ENCODE results near the gene CFAP99. TPM values are rescaled to one million over a fixed set of nuclear protein-coding genes. Genes with fewer than 3 reads are reported as not detected.
A peak's percentile ranks its signal among the peaks of the same experiment; 100 is the strongest.

CFAP99 gene
- total and polyA plus RNA-seq, 8 donors = 0.41 to 2.6 (median 1.4) TPM

GRCh38 chr4:2438822-2439718, 20.3 kb downstream of the CFAP99 start:
- H3K9me3 ChIP-seq = no peaks in the 10 kb centered on the region
- intact Hi-C loops (cut with DNase I) = no loop called here
- DNase-seq (peak in 1 of 4 donors; percentile 43), ATAC-seq (no peak)
- no peak overlapping the region for H3K4me3 ChIP-seq
- H3K27me3 ChIP-seq = no peaks in the 10 kb centered on the region
- no peak for TF ChIP-seq CTCF (IDR thresholded peaks at IDR 0.05)
- H3K36me3 ChIP-seq = no peaks in the 10 kb centered on the region
- no peaks in the 10 kb centered on the region for H3K4me1 ChIP-seq
- no peak overlapping the region for H3K27ac ChIP-seq

- Histone ChIP-seq H3K36me3 (no peaks in the 10 kb centered on the region), H3K27me3 (no peaks in the 10 kb centered on the region), H3K4me1 (no peaks in the 10 kb centered on the region), H3K9me3 (no peaks in the 10 kb centered on the region), H3K4me3 (no peak overlapping the region), H3K27ac (no peak overlapping the region)
- intact Hi-C loops (cut with DNase I) = no loop called here
- ATAC-seq (peak; percentile 91), DNase-seq (peak in 3 of 4 donors; percentile 30 to 82 (median 54))
- TF ChIP-seq CTCF (IDR thresholded peaks at IDR 0.05) = peak; percentile 48 to 74
These were observed 22.8 kb downstream of the CFAP99 start for GRCh38 chr4:2441393-2442174.

GRCh38 chr4:2442175-2442993, 23.6 kb downstream of the CFAP99 start:
- Histone ChIP-seq H3K4me3 (no peak overlapping the region), H3K9me3 (no peaks in the 10 kb centered on the region), H3K4me1 (no peaks in the 10 kb centered on the region), H3K27ac (no peak overlapping the region), H3K27me3 (no peaks in the 10 kb centered on the region), H3K36me3 (no peaks in the 10 kb centered on the region)
- DNase-seq = peak in 1 of 4 donors; percentile 47
- TF ChIP-seq CTCF (IDR thresholded peaks at IDR 0.05) = no peak
- intact Hi-C loops (cut with DNase I) = no loop called here
- ATAC-seq = no peak

- Histone ChIP-seq H3K27ac (no peak overlapping the region), H3K4me3 (no peak overlapping the region), H3K4me1 (no peaks in the 10 kb centered on the region), H3K9me3 (no peaks in the 10 kb centered on the region), H3K27me3 (no peaks in the 10 kb centered on the region), H3K36me3 (no peaks in the 10 kb centered on the region)
- TF ChIP-seq CTCF (IDR thresholded peaks at IDR 0.05) = no peak
- DNase-seq (peak in 1 of 4 donors; percentile 60), ATAC-seq (no peak)
- intact Hi-C loops (cut with DNase I) = no loop called here
These were observed 24.4 kb downstream of the CFAP99 start for GRCh38 chr4:2443061-2443730.
